K562 (cell line): ENCODE data around the gene FAXC. TPM values are rescaled to one million over a fixed set of nuclear protein-coding genes. Genes with fewer than 3 reads are reported as not detected.

Experiments used
- AFF4 ChIP-seq: sonication (generic); formaldehyde crosslinking; IDR thresholded peaks from 2 replicates; pipeline ENCODE4 v1.8.0; 2023; ENCODE audit warnings: mild to moderate bottlenecking, missing genetic modification reagents
- BHLHE40 ChIP-seq: IDR thresholded peaks from 2 replicates; pipeline ENCODE4 v1.6.1; 2011; ENCODE audit warnings: low read length, improper control_type of control experiment
- CBX3 ChIP-seq, 2 experiments: IDR thresholded peaks; 1 replicate in 1 of 2; 2 replicates in 1 of 2; pipeline ENCODE4 v1.6.1; 2012; ENCODE audit warnings: inconsistent platforms in 2 of 2, low read length in 2 of 2, borderline replicate concordance in 1 of 2, control low read depth in 1 of 2
- CEBPG ChIP-seq, 3 experiments: fragments of 200-800 bp in 1 of 3; sonication (Bioruptor generic) in 1 of 3; sonication (generic) in 1 of 3; formaldehyde crosslinking in 1 of 3; IDR thresholded peaks in 2 of 3; conservative IDR thresholded peaks in 1 of 3; 2 replicates each; pipeline versions ENCODE4 v1.6.1 to v1.8.0; 2016 to 2022; ENCODE audit warnings: missing compliant biosample characterization in 2 of 3, missing genetic modification characterization in 2 of 3, mild to moderate bottlenecking in 1 of 3, missing genetic modification reagents in 1 of 3
- CHD2 ChIP-seq: IDR thresholded peaks from 2 replicates; pipeline ENCODE4 v1.6.1; 2011; ENCODE audit warnings: low read depth, low read length
- ELK3 ChIP-seq: fragments of 450-650 bp; formaldehyde crosslinking; IDR thresholded peaks from 2 replicates; pipeline ENCODE4 v1.4.0; 2020; ENCODE audit warnings: mild to moderate bottlenecking
- ETV6 ChIP-seq, 3 experiments: fragments of 150-350 bp in 1 of 3; sonication (generic) in 1 of 3; formaldehyde crosslinking in 1 of 3; IDR thresholded peaks; 2 replicates each; pipeline versions ENCODE4 v1.6.1 to v1.8.0; 2014 to 2022; ENCODE audit warnings: borderline replicate concordance in 2 of 3, low read depth in 2 of 3, antibody characterized with exemption in 1 of 3, low read length in 1 of 3, mild to moderate bottlenecking in 1 of 3, missing genetic modification reagents in 1 of 3
- KAT7 ChIP-seq: sonication (generic); formaldehyde crosslinking; IDR thresholded peaks from 2 replicates; pipeline ENCODE4 v1.8.0; 2022; ENCODE audit warnings: missing genetic modification reagents, mild to moderate bottlenecking, borderline replicate concordance
- KLF16 ChIP-seq: IDR thresholded peaks from 2 replicates; pipeline ENCODE4 v1.6.1; 2016; ENCODE audit warnings: antibody characterized with exemption
- SMAD1 ChIP-seq: fragments of 150-350 bp; IDR thresholded peaks from 2 replicates; pipeline ENCODE4 v1.6.1; 2014; ENCODE audit warnings: low read length, low read depth; ENCODE audit not compliant: partially characterized antibody
- SP1 ChIP-seq: sonication (generic); formaldehyde crosslinking; IDR thresholded peaks from 2 replicates; pipeline ENCODE4 v1.8.1; 2022; ENCODE audit warnings: mild to moderate bottlenecking, missing genetic modification reagents
- TSHZ1 ChIP-seq: fragments of 250-450 bp; sonication (Bioruptor Pico); IDR thresholded peaks from 2 replicates; pipeline ENCODE4 v1.4.0; 2020; ENCODE audit warnings: mild to moderate bottlenecking, moderate library complexity
- USF1 ChIP-seq: sonication (generic); formaldehyde crosslinking; IDR thresholded peaks from 2 replicates; pipeline ENCODE4 v1.9.0; 2022; ENCODE audit warnings: mild to moderate bottlenecking, missing genetic modification reagents
- ZNF146 ChIP-seq: IDR thresholded peaks from one replicate; pipeline ENCODE4 v1.6.1; 2018; ENCODE audit warnings: missing compliant biosample characterization; ENCODE audit not compliant: unreplicated experiment
- ZNF347 ChIP-seq: fragments of 450-650 bp; formaldehyde crosslinking; IDR thresholded peaks from 2 replicates; pipeline ENCODE4 v1.4.0; 2020; ENCODE audit warnings: low read depth, mild to moderate bottlenecking, moderate library complexity
- ZNF764 ChIP-seq: fragments of 250-450 bp; sonication (Bioruptor Pico); IDR thresholded peaks from 2 replicates; pipeline ENCODE4 v1.4.0; 2020; ENCODE audit warnings: low read depth, mild to moderate bottlenecking, moderate library complexity
- polyA plus RNA-seq, 8 experiments: library from polyadenylated mRNA; depleted of rRNA in 4 of 8; stranded (reverse) in 5 of 8; unstranded in 3 of 8; fragments of >200 nt; fragmentation: Nextera tagmentation in 2 of 8; fragmentation: Illumina TruSeq in 1 of 8; extraction: Ambion mirVana in 2 of 8; extraction: Trizol in 1 of 8; gene quantifications; 2 replicates each; pipeline versions ENCODE4 v1.2.1 to v1.2.3, GENCODE V29; 2011 to 2014; ENCODE audit warnings: inconsistent platforms in 1 of 8, missing spikeins in 1 of 8
- total RNA-seq, 7 experiments: library from RNA; depleted of rRNA in 6 of 7; stranded (reverse); fragments of >200 nt in 6 of 7; fragmentation: Illumina TruSeq in 2 of 7; extraction: Trizol in 2 of 7; gene quantifications; 2 replicates each; pipeline versions ENCODE4 v1.2.1 to v1.2.3, GENCODE V29; 2011 to 2021; ENCODE audit warnings: low replicate concordance in 1 of 7

Gene FAXC
- total and polyA plus RNA-seq, 9 of the 15 experiments (the other 6 are each of a cell fraction or from before 2014, with no cell fraction given), result 0.06 to 0.40 (median 0.13) TPM; not detected in 5

GRCh38 chr6:99393698-99394531 lies 44.4 kb upstream of the FAXC start, which contains the start of gene COQ3 (continued):
- 0 out of 2 replicates have a peak, but pooled peaks have one; percentile 71 for TF ChIP-seq AFF4 (CRISPR knock-in tag)
- peak; percentile 22; the same call in 1 of the 2 replicates for TF ChIP-seq SP1 (CRISPR knock-in tag)
- TF ChIP-seq CEBPG (CRISPR knock-in tag; IDR thresholded peaks at IDR 0.05), result no peak
- no peak for TF ChIP-seq CEBPG (tag; conservative IDR thresholded peaks at IDR 0.05 in 1 of 2, IDR thresholded peaks at IDR 0.05 in 1 of 2)
- TF ChIP-seq ZNF764 (CRISPR knock-in tag), result no peak
- TF ChIP-seq USF1 (CRISPR knock-in tag), result no peak
- TF ChIP-seq KAT7 (CRISPR knock-in tag), result peak; percentile 70; the same call in 1 of the 2 replicates
- no peak for TF ChIP-seq ZNF146 (CRISPR knock-in tag)
- no peak for TF ChIP-seq TSHZ1
- no peak for TF ChIP-seq ETV6 (IDR thresholded peaks at IDR 0.05; ENCODE audit: borderline replicate concordance in 1 of 2, low read depth in 2 of 2, low read length in 1 of 2)
- 0 out of 2 replicates have a peak, but pooled peaks have one; percentile 51 for TF ChIP-seq ETV6 (CRISPR knock-in tag; IDR thresholded peaks at IDR 0.05; ENCODE audit: borderline replicate concordance)
- TF ChIP-seq ZNF347 (CRISPR knock-in tag), result no peak
- no peak for TF ChIP-seq ELK3 (CRISPR knock-in tag)
- peak; percentile 61 for TF ChIP-seq SMAD1
- no peak for TF ChIP-seq KLF16
- peak; percentile 90 for TF ChIP-seq CHD2
- no peak for TF ChIP-seq BHLHE40
- TF ChIP-seq CBX3 (IDR thresholded peaks at IDR 0.05; ENCODE audit: borderline replicate concordance in 1 of 2, low read length in 2 of 2), result peak in 1 of 2 experiments; percentile 53; a peak in 2 of 3 replicates
